ENCODE data around the gene IRF8.
"Not testable (repeated sequence)": the region's sequence is repeated elsewhere in the genome, so short reads cannot be mapped to it uniquely, and the experiment has no call there.

IRF8 gene

DNA sequence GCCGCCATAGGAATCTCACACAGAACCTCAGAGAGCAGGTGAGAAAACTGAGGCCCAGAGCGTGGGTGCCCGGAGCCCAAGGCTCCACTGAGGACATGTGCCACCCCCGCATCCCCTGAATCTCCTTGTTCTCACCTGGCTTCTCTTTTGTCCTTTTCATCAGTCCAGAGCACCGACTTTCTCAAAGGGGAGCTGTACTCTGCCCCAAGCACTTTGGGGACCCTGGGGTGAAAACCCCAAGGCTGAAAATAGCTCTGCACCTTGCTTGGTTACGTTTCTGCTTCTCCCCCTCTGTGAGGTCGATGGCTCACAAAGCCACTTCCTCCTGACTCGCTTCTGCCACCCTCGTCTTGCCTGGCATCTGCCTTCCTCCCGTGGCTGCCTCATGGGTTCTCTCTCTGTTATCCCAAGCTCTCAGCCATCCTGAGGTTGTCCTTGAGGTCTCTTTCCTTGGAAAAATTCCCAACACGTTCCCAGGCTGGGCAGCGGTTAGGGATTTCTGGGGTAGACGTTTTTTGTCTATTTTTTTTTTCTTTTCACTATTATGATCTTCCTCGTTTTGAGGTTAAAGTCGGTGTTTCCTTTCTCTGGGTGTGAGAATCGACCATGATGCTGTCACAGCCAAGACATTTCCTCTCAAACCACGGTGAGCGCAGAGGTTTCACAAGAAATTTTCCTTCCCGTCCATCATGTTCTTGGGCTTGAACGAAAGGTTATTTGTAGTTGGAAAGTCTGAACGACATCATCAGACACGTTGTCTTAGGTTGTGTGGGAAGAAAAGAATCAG, 37.2 kb downstream of the IRF8 start:
- no peak for DNase-seq
- no peaks in the 10 kb centered on the region for H3K9me3 ChIP-seq
- H3K27ac ChIP-seq = no peak overlapping the region
- intact Hi-C loops (cut with DNase I; ENCODE audit: low total_unique reads) = no loop called here
- H3K27me3 ChIP-seq = peaks cover 0 to 39% of the 10 kb centered on the region in 2 donors
- TF ChIP-seq, protein P1, sequence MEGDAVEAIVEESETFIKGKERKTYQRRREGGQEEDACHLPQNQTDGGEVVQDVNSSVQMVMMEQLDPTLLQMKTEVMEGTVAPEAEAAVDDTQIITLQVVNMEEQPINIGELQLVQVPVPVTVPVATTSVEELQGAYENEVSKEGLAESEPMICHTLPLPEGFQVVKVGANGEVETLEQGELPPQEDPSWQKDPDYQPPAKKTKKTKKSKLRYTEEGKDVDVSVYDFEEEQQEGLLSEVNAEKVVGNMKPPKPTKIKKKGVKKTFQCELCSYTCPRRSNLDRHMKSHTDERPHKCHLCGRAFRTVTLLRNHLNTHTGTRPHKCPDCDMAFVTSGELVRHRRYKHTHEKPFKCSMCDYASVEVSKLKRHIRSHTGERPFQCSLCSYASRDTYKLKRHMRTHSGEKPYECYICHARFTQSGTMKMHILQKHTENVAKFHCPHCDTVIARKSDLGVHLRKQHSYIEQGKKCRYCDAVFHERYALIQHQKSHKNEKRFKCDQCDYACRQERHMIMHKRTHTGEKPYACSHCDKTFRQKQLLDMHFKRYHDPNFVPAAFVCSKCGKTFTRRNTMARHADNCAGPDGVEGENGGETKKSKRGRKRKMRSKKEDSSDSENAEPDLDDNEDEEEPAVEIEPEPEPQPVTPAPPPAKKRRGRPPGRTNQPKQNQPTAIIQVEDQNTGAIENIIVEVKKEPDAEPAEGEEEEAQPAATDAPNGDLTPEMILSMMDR (IDR thresholded peaks at IDR 0.05) = no peak
- no peak overlapping the region for H3K4me3 ChIP-seq
- no peaks in the 10 kb centered on the region for H3K36me3 ChIP-seq
- H3K4me1 ChIP-seq = no peaks in the 10 kb centered on the region

DNA sequence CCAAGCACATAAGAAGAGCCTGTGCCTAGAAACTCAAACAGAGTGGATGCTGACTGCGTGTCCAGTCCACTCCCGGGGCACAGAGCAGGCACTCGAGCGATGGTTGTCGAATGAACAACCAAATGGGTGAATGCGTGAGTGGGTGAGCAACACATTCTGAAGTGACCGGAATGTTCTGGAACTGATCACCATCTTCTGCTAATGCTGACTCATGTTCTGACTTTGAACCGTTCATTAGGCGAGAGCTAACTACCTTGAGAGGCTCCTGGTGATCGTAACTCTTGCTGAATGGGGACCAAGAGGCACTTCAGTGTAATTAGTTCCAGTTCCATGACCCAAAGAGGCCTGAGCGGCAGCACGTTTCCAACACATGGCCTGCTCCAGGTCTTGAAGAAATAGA, 37.9 kb downstream of the IRF8 start:
- peaks cover 0 to 37% of the 10 kb centered on the region in 2 donors for H3K27me3 ChIP-seq
- H3K27ac ChIP-seq = no peak overlapping the region
- no peaks in the 10 kb centered on the region for H3K4me1 ChIP-seq
- no peaks in the 10 kb centered on the region for H3K36me3 ChIP-seq
- H3K9me3 ChIP-seq = no peaks in the 10 kb centered on the region
- intact Hi-C loops (cut with DNase I; ENCODE audit: low total_unique reads) = no loop called here
- TF ChIP-seq, protein P1 (IDR thresholded peaks at IDR 0.05) = no peak
- DNase-seq = no peak
- H3K4me3 ChIP-seq = no peak overlapping the region

DNA sequence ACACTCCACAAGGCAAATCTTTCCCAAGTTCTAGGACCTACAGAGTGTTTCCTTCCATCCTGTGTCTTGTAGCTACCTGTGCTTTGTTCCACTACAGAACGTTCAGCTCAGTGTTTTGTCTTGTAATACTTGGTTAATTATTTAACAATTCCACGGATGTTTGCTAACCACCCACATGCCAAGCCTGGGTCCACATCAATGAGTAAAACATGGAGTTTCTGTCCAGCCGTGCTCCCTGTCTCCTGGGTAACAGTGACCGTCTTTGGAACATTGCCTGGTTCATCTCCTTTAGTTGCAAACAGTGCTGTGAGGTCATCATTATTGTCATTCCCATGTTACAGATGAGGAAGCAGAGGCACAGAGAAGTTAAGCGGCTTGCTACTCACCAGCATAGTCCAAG, 41.3 kb downstream of the IRF8 start:
- H3K36me3 ChIP-seq = no peaks in the 10 kb centered on the region
- H3K9me3 ChIP-seq = no peaks in the 10 kb centered on the region
- H3K4me3 ChIP-seq = no peak overlapping the region
- intact Hi-C loops (cut with DNase I; ENCODE audit: low total_unique reads) = no loop called here
- no peak overlapping the region for H3K27ac ChIP-seq
- TF ChIP-seq, protein P1 (IDR thresholded peaks at IDR 0.05) = no peak
- H3K4me1 ChIP-seq = no peaks in the 10 kb centered on the region
- H3K27me3 ChIP-seq = peaks cover 0 to 26% of the 10 kb centered on the region in 2 donors
- no peak for DNase-seq

- Histone ChIP-seq H3K36me3 (no peaks in the 10 kb centered on the region), H3K9me3 (no peaks in the 10 kb centered on the region), H3K4me3 (no peak overlapping the region), H3K4me1 (no peaks in the 10 kb centered on the region), H3K27me3 (peaks cover 0 to 39% of the 10 kb centered on the region in 2 donors), H3K27ac (no peak overlapping the region)
- TF ChIP-seq, protein P1 (IDR thresholded peaks at IDR 0.05) = no peak
- no peak for DNase-seq
- intact Hi-C loops (cut with DNase I; ENCODE audit: low total_unique reads) = no loop called here
Observed at GRCh38 chr16:85941863-85942644, 43.1 kb downstream of the IRF8 start.

DNA sequence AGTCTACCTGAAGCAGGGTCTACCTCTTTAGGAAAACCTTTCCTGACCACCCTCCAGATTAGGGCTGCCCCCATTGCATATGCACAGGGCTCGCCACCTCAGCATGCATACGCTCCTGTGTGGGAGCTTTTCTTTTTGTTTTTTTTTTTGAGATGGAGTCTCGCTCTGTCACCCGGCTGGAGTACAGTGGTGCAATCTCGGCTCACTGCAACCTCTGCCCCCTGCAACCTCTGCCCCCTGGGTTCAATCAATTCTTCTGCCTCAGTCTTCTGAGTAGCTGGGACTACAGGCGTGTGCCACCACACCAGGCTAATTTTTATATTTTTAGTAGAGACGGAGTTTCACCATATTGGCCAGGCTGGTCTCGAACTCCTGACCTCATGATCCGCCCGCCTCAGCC, 43.7 kb downstream of the IRF8 start:
- H3K36me3 ChIP-seq; H3K9me3 ChIP-seq; DNase-seq; intact Hi-C loops (cut with DNase I; ENCODE audit: low total_unique reads); H3K4me3 ChIP-seq; H3K4me1 ChIP-seq; H3K27ac ChIP-seq: not testable (repeated sequence)
- H3K27me3 ChIP-seq = peaks cover 0 to 39% of the 10 kb centered on the region in 2 donors

DNA sequence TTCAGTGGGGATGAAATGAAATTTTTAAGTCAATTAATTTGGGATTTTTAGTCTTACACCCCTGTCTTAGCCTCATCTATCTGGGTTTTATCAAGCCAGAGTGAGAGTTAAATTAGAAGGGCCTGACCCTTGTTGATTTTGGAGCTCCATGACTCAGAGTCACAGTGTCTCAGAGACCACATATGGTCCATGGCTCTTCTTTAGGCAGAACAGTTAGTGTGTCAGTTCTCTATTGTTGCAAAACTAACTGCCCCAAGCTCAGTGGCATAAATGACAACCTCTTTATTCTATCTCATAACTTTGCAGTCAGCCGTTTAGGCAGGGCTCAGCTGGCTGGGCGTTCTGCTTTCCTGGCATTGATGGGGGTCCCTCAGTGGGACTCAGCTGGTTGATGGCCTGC, 44.7 kb downstream of the IRF8 start:
- no peak for DNase-seq
- H3K9me3 ChIP-seq = no peaks in the 10 kb centered on the region
- no peaks in the 10 kb centered on the region for H3K4me1 ChIP-seq
- TF ChIP-seq, protein P1 (IDR thresholded peaks at IDR 0.05) = no peak
- no peak overlapping the region for H3K27ac ChIP-seq
- intact Hi-C loops (cut with DNase I; ENCODE audit: low total_unique reads) = no loop called here
- H3K36me3 ChIP-seq = no peaks in the 10 kb centered on the region
- H3K27me3 ChIP-seq = peaks cover 0 to 40% of the 10 kb centered on the region in 2 donors
- no peak overlapping the region for H3K4me3 ChIP-seq
